ENCODE data around the gene ANKRD34B. TPM values are rescaled to one million over a fixed set of nuclear protein-coding genes. Genes with fewer than 3 reads are reported as not detected.
A peak's percentile ranks its signal among the peaks of the same experiment; 100 is the strongest.

ANKRD34B gene
- not detected in 2 replicates for total RNA-seq

GRCh38 chr5:80569961-80570786, at the start of gene ANKRD34B:
Gene ANKRD34B, minus strand, starts transcription at chr5:80570280. Its CDS starts 10,261 bp downstream, at chr5:80560019.
- no peaks in the 10 kb centered on the region for H3K36me3 ChIP-seq (ENCODE audit: control insufficient read depth, insufficient read depth, low read length)
- H3K4me3 ChIP-seq (ENCODE audit: low read depth, low read length): peak within 1 kb of the TSS; percentile 12
- no peak for TF ChIP-seq CTCF (IDR thresholded peaks at IDR 0.05; ENCODE audit: insufficient read depth, low read length, severe bottlenecking)
- no peak for DNase-seq (ENCODE audit: low read depth)
- peaks cover 16% of the 10 kb centered on the region for H3K27me3 ChIP-seq (ENCODE audit: control insufficient read depth, insufficient read depth, low read length)
- FAIRE-seq: no peak

GRCh38 chr5:80619086-80619485, 49.0 kb upstream of the ANKRD34B start:
- FAIRE-seq (no peak), DNase-seq (ENCODE audit: low read depth) (no peak)
- no peak overlapping the region for H3K4me3 ChIP-seq (ENCODE audit: low read depth, low read length)
- TF ChIP-seq CTCF (IDR thresholded peaks at IDR 0.05; ENCODE audit: insufficient read depth, low read length, severe bottlenecking): no peak
- H3K36me3 ChIP-seq (ENCODE audit: control insufficient read depth, insufficient read depth, low read length): no peaks in the 10 kb centered on the region
- H3K27me3 ChIP-seq (ENCODE audit: control insufficient read depth, insufficient read depth, low read length): no peaks in the 10 kb centered on the region

- Histone ChIP-seq H3K36me3 (ENCODE audit: control insufficient read depth, insufficient read depth, low read length) (no peaks in the 10 kb centered on the region), H3K4me3 (ENCODE audit: low read depth, low read length) (no peak overlapping the region), H3K27me3 (ENCODE audit: control insufficient read depth, insufficient read depth, low read length) (no peaks in the 10 kb centered on the region)
- DNase-seq (ENCODE audit: low read depth) (no peak), FAIRE-seq (no peak)
- no peak for TF ChIP-seq CTCF (IDR thresholded peaks at IDR 0.05; ENCODE audit: insufficient read depth, low read length, severe bottlenecking)
Measured at GRCh38 chr5:80618438-80618837, 48.4 kb upstream of the ANKRD34B start.

- FAIRE-seq (no peak), DNase-seq (ENCODE audit: low read depth) (no peak)
- no peak for TF ChIP-seq CTCF (IDR thresholded peaks at IDR 0.05; ENCODE audit: insufficient read depth, low read length, severe bottlenecking)
- H3K27me3 ChIP-seq (ENCODE audit: control insufficient read depth, insufficient read depth, low read length): no peaks in the 10 kb centered on the region
- H3K4me3 ChIP-seq (ENCODE audit: low read depth, low read length): no peak overlapping the region
- H3K36me3 ChIP-seq (ENCODE audit: control insufficient read depth, insufficient read depth, low read length): no peaks in the 10 kb centered on the region
Measured at GRCh38 chr5:80615266-80615914, 45.3 kb upstream of the ANKRD34B start.

GRCh38 chr5:80609692-80610091, 39.6 kb upstream of the ANKRD34B start:
- H3K4me3 ChIP-seq (ENCODE audit: low read depth, low read length): no peak overlapping the region
- no peak for DNase-seq (ENCODE audit: low read depth)
- FAIRE-seq: no peak
- no peak for TF ChIP-seq CTCF (IDR thresholded peaks at IDR 0.05; ENCODE audit: insufficient read depth, low read length, severe bottlenecking)
- H3K36me3 ChIP-seq (ENCODE audit: control insufficient read depth, insufficient read depth, low read length): no peaks in the 10 kb centered on the region
- H3K27me3 ChIP-seq (ENCODE audit: control insufficient read depth, insufficient read depth, low read length): no peaks in the 10 kb centered on the region

All from bronchial epithelial cell (primary cell).